Measurements from ENCODE around the gene DNAH8. TPM values are rescaled to one million over a fixed set of nuclear protein-coding genes. Genes with fewer than 3 reads are reported as not detected.
A peak's percentile ranks its signal among the peaks of the same experiment; 100 is the strongest.

Gene DNAH8, protein sequence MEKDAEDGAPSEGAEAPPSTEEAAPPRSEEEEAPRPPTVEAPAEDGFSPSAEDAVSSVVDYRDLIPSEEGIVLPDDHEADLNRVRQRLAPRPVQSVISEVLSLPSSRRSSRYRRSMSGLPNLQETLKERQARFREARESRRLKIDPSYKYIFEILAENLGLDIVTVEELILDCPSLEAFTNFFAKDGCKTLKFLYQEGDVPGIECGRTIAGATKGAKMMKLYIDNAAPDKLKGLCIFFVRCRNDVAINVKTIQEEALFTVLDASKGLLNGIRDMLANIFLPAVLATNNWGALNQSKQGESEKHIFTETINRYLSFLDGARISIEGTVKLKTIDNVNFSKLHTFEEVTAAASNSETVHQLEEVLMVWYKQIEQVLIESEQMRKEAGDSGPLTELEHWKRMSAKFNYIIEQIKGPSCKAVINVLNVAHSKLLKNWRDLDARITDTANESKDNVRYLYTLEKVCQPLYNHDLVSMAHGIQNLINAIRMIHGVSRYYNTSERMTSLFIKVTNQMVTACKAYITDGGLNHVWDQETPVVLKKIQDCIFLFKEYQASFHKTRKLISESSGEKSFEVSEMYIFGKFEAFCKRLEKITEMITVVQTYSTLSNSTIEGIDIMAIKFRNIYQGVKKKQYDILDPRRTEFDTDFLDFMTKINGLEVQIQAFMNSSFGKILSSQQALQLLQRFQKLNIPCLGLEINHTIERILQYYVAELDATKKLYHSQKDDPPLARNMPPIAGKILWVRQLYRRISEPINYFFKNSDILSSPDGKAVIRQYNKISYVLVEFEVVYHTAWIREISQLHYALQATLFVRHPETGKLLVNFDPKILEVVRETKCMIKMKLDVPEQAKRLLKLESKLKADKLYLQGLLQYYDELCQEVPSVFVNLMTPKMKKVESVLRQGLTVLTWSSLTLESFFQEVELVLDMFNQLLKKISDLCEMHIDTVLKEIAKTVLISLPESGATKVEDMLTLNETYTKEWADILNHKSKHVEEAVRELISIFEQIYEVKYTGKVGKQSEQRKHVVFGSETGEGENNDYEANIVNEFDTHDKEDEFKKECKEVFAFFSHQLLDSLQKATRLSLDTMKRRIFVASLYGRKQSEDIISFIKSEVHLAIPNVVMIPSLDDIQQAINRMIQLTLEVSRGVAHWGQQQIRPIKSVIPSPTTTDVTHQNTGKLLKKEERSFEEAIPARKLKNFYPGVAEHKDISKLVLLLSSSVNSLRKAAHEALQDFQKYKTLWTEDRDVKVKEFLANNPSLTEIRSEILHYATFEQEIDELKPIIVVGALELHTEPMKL (N-terminal part only)
- polyA plus RNA-seq (2012; rRNA removed): under 0.01 TPM in 1 of 2 replicates, not detected in the other
- not detected in 2 replicates for polyA plus RNA-seq (2012; cell fraction: cytosol; rRNA removed)
- under 0.01 TPM in 2 replicates for polyA plus RNA-seq (2012; cell fraction: nucleus; rRNA removed)

GRCh38 chr6:38715016-38715689 lies at the start of gene DNAH8:
Gene DNAH8 (plus strand): TSS chr6:38715311. CDS start chr6:38722810, 7,499 bp downstream.
- no peak within 1 kb of the TSS for H3K4me3 ChIP-seq (ENCODE audit: low read depth in 2 of 2, low read length in 1 of 2)
- H3K4me2 ChIP-seq: peak within 1 kb of the TSS; percentile 14; the same call in 1 of the 2 replicates
- H3K4me1 ChIP-seq (ENCODE audit: control insufficient read depth in 1 of 2, insufficient read depth in 2 of 2, low read depth in 1 of 2, low read length in 1 of 2): peaks cover 0 to 13% of the 10 kb centered on the region in 2 experiments; a peak in 3 of 4 replicates
- H3K9ac ChIP-seq: no peak within 1 kb of the TSS
- no peaks in the 10 kb centered on the region for H3K9me3 ChIP-seq
- H3K27ac ChIP-seq (ENCODE audit: low read depth in 2 of 2, low read length in 1 of 2): peak within 1 kb of the TSS in 1 of 2 experiments; percentile 19; a peak in 1 of 4 replicates
- WGBS (ENCODE audit: low lambda C conversion rate): 74% methylated on average over 34 of the region's 44 CpGs
- peak; percentile 47 for DNase-seq
- H3K27me3 ChIP-seq (ENCODE audit: insufficient read depth): no peaks in the 10 kb centered on the region
- ChIA-PET POLR2A (interaction anchor here (1.6 kb wide), 1 partner anchor 12 kb away, joined by 4 read pairs; the partner anchor contains the start of gene GLO1), CTCF (interaction anchor here (0.7 to 0.9 kb wide), 2 partner anchors 157 to 1152 kb away, joined by 3 read pairs; no protein-coding TSS in a partner anchor)
- H3K79me2 ChIP-seq (ENCODE audit: insufficient read depth): no peaks in the 10 kb centered on the region
- no peaks in the 10 kb centered on the region for H3K9me2 ChIP-seq
- H3K36me3 ChIP-seq (replicated peaks in 1 of 2; ENCODE audit: control insufficient read depth in 1 of 2, insufficient read depth in 2 of 2, low read length in 1 of 2): no peaks in the 10 kb centered on the region
- no peaks in the 10 kb centered on the region for H4K20me1 ChIP-seq (ENCODE audit: insufficient read depth)
- no peak within 1 kb of the TSS for H2AFZ ChIP-seq (ENCODE audit: low read depth)
- H3F3A ChIP-seq (replicated peaks; ENCODE audit: insufficient read depth): no peaks in the 10 kb centered on the region
- no peak for TF ChIP-seq POLR2AphosphoS5 (IDR thresholded peaks at IDR 0.05; ENCODE audit: low read depth, low read length)
- TF ChIP-seq EZH2phosphoT487 (IDR thresholded peaks at IDR 0.05; ENCODE audit: borderline replicate concordance, low read depth): no peak
- TF ChIP-seq MEF2A (IDR thresholded peaks at IDR 0.05; ENCODE audit: borderline replicate concordance, low read depth): no peak
- no peak for TF ChIP-seq FOXJ3 (CRISPR knock-in tag; IDR thresholded peaks at IDR 0.05)
- TF ChIP-seq RCOR1 (IDR thresholded peaks at IDR 0.05; ENCODE audit: low read length): no peak
- TF ChIP-seq, protein P1, sequence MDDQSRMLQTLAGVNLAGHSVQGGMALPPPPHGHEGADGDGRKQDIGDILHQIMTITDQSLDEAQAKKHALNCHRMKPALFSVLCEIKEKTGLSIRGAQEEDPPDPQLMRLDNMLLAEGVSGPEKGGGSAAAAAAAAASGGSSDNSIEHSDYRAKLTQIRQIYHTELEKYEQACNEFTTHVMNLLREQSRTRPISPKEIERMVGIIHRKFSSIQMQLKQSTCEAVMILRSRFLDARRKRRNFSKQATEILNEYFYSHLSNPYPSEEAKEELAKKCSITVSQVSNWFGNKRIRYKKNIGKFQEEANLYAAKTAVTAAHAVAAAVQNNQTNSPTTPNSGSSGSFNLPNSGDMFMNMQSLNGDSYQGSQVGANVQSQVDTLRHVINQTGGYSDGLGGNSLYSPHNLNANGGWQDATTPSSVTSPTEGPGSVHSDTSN (IDR thresholded peaks at IDR 0.05): no peak
- TF ChIP-seq NRF1 (IDR thresholded peaks at IDR 0.05; ENCODE audit: low read depth, low read length): no peak
- TF ChIP-seq, protein P2, sequence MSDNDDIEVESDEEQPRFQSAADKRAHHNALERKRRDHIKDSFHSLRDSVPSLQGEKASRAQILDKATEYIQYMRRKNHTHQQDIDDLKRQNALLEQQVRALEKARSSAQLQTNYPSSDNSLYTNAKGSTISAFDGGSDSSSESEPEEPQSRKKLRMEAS (IDR thresholded peaks at IDR 0.05; ENCODE audit: low read depth): no peak
- TF ChIP-seq GABPA (IDR thresholded peaks at IDR 0.05; ENCODE audit: low read depth): no peak
- TF ChIP-seq YY1 (IDR thresholded peaks at IDR 0.05; ENCODE audit: low read depth): no peak
- TF ChIP-seq FOXM1 (IDR thresholded peaks at IDR 0.05; ENCODE audit: low read depth): no peak
- no peak for TF ChIP-seq FOSL2 (IDR thresholded peaks at IDR 0.05; ENCODE audit: borderline replicate concordance, low read depth)
- no peak for TF ChIP-seq CHD2 (IDR thresholded peaks at IDR 0.05; ENCODE audit: low read length, partially characterized antibody)
- no peak for TF ChIP-seq RFX5 (IDR thresholded peaks at IDR 0.05; ENCODE audit: low read length)
- TF ChIP-seq, protein P3, sequence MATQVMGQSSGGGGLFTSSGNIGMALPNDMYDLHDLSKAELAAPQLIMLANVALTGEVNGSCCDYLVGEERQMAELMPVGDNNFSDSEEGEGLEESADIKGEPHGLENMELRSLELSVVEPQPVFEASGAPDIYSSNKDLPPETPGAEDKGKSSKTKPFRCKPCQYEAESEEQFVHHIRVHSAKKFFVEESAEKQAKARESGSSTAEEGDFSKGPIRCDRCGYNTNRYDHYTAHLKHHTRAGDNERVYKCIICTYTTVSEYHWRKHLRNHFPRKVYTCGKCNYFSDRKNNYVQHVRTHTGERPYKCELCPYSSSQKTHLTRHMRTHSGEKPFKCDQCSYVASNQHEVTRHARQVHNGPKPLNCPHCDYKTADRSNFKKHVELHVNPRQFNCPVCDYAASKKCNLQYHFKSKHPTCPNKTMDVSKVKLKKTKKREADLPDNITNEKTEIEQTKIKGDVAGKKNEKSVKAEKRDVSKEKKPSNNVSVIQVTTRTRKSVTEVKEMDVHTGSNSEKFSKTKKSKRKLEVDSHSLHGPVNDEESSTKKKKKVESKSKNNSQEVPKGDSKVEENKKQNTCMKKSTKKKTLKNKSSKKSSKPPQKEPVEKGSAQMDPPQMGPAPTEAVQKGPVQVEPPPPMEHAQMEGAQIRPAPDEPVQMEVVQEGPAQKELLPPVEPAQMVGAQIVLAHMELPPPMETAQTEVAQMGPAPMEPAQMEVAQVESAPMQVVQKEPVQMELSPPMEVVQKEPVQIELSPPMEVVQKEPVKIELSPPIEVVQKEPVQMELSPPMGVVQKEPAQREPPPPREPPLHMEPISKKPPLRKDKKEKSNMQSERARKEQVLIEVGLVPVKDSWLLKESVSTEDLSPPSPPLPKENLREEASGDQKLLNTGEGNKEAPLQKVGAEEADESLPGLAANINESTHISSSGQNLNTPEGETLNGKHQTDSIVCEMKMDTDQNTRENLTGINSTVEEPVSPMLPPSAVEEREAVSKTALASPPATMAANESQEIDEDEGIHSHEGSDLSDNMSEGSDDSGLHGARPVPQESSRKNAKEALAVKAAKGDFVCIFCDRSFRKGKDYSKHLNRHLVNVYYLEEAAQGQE (IDR thresholded peaks at IDR 0.05; ENCODE audit: low read depth, low read length): no peak
- TF ChIP-seq, protein P4, sequence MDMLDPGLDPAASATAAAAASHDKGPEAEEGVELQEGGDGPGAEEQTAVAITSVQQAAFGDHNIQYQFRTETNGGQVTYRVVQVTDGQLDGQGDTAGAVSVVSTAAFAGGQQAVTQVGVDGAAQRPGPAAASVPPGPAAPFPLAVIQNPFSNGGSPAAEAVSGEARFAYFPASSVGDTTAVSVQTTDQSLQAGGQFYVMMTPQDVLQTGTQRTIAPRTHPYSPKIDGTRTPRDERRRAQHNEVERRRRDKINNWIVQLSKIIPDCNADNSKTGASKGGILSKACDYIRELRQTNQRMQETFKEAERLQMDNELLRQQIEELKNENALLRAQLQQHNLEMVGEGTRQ (IDR thresholded peaks at IDR 0.05; ENCODE audit: borderline replicate concordance, low read depth, low read length): no peak
- TF ChIP-seq, protein P5, sequence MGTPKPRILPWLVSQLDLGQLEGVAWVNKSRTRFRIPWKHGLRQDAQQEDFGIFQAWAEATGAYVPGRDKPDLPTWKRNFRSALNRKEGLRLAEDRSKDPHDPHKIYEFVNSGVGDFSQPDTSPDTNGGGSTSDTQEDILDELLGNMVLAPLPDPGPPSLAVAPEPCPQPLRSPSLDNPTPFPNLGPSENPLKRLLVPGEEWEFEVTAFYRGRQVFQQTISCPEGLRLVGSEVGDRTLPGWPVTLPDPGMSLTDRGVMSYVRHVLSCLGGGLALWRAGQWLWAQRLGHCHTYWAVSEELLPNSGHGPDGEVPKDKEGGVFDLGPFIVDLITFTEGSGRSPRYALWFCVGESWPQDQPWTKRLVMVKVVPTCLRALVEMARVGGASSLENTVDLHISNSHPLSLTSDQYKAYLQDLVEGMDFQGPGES (IDR thresholded peaks at IDR 0.05; ENCODE audit: low read depth, low read length): no peak
